Fibroblast of upper back skin (primary cell): Measurements from ENCODE around the gene POLR3A.
A peak's percentile ranks its signal among the peaks of the same experiment; 100 is the strongest.

ENCODE experiments used
- DNase-seq: peaks from one replicate; pipeline ENCODE4 v3.0.0-alpha.2; 2013

Gene POLR3A

DNA sequence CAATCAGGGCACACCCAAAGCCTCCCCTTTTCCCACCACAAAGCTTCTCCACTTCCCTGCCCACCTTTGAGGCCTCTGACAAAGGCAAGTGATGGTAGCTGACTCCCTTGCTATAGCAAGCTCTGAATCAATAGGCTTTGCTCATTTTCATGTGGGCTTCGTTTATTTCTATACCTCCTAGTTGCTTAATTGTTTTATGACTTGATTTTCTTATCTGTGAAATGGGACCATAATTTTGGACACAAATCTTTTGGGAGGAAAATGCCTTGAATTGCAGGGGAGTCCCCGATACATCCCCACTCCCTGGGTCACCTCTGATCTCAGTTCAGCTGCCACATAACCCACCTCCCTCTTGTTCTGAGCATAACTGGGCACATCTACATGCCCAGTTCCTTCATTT lies 89.1 kb downstream of the POLR3A start:
- DNase-seq, result no peak

DNA sequence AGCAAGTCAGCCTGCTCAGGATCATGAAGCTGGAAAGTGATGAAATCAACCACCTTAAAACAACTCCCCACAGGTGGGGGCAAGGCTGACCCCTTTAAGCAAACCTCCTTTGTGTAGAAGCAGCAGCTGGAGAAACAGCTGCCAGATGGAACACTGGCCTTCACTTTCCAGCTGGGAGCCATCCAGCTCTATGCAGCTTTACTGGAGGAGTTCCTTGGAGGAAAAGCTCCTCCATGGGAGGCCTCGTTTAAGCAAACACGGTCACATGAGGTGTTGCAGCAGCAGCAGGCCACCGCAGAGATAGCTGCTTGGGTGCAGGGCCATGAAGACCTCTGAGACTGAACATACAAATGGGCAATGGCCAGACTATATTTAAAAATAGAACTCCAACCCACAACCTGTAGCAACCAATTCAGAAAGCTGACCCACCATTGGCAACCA lies 89.7 kb downstream of the POLR3A start:
- DNase-seq, result peak; percentile 84

DNA sequence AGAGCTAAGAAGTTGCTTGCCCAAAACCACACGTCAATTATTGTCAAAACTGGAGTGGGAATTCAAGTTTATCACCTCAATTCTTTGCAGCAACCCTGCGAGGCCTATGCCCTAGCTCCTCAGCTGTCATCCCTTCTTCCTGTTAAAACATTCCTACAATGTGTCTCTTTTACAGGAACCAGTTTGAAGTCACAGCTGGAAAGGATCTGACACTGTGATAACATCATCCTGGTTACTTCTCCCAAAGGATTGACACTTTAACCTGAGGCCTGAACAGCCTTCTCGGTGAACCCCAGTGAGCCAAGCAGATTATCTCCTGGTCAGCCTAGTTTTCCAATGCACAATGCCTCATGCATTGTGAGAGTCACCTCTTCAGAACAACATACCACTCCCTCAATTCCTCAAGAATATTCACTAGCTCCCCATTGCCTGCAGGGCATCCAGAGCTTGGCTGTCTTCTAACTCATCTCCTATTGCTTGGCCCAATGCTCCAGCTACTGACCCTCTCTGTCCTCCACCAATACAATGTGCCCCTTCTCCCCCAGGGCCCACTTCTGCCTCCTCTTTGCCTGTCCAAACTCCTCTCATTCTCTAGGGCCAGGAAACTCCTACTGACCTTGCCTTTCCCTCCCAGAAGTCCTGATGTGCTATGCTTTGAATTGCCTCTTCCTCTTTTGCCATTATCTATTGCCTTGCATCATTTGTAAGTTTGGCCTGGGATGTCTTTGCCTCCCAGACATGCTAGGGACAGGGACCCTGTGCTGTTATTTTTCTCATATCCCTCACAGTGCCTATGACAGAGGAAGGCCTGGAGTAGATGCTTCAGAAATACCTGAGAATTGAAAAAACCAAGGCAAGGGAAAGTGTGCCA lies 92.4 kb downstream of the POLR3A start:
- DNase-seq, result no peak

DNA sequence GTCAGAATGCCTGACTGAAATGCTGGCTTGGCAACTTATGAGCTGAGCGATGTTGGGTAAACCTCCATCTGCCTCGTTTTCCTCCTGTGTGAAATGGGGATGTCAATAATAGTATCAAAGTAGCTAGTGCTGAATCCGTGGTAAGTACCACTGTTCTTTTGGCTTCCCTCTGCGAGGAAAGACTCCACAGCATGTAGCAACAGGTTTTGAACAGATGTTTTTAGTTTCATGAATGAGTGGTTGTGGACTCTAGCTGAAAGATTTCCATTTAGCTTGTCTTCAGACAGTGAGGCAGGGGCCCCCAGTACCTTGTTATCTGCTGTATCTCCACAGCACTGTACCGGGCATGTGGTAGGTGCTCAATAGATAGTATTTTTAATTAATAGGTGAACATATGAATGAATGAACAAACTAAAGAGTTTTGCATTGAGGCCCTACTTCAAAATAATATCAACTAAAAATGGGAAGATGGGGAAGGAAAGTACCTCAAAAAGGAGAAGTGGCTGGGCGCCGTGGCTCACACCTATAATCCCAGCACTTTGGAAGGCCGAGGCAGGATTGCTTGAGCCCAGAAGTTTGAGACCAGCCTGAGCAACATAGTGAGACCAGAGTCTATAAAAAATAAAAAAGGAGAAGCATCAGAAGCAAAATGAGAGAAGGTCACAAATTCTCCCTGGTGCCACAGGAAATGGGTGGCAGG lies 97.1 kb downstream of the POLR3A start:
- DNase-seq, result no peak

DNA sequence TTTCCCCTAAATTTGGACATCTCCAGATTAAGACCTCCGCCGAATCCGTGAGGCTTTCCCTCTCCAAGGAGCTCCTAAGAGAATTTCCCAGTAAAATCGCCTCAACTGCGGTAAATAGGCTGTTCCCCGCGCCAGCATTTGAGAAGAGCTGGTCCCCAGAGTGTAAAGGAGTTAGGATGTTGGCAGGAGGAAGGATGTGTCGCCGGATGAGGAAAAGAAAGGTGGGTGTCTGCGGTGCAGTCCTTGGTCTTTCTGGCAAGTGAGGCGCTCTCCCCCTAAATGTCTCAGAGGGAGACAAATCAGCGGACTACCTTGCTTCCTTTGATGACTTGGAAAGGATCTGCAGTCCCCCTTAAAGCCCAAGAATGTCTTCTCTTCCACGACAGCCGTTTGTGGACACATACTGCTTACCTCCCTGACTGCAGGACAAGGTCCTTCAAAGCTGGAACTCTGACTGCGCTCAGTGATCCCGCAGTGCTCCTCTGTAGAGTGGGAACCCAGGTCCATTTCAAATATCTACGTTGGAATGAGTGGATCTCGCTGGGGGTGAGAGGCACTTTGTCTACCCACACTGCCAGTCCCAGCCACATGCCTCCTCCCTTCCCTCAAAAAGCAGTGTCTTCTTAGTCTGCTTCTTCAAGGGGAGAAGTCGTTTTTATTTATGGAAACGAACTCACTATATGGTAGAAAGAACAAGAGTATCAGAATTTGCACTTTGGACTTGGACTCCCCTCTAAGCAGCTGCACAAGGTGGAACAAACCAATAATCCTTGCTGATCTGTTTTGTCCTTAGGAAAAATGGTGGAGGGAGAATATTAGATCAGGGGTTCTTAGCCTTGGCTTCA lies 101.7 kb downstream of the POLR3A start:
- no peak for DNase-seq

DNA sequence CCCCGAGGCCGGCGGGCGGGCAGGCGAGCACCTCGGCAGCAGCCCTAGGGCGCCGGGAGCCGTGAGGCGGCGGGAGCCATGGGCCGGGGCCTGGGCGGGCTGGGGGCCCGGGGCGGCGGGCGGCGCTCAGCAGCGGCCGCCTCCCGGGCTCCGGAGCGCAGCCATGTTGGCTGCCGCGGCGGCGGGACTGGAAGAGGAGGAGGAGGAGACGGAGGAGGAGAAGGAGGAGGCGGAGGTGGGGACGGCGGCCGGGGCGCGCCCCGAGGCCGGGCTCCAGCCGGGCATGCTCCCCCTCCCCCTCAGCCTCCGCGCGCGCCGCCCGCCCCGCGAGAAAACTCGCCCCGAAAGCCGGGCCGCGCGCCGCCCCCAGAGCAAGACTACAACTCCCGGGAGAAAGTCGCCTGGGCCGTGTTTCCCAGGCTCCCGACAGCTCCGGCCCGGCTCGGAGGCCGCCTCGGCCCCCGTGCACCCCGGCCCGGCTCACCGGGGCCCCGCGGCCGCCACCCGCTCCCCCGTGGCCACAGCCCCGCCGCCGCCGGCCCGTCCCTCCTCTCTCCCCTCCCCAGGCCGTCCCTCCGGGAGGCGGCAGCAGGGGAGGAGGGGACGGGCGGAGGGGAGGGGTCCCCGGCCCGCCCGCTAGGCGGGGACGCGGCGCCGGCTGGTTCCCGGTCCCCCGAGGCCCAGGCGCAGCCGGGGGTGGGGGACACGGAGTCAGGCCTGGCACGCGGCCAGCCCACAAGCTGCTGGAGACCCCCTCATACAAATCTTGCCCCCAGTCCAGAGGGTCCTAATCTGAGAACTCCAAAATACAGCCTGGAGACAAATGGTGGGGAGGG lies 102.5 kb downstream of the POLR3A start, which contains the start of gene DLG5:
DLG5 (minus strand) TSS at position 190 of the 836 bp plus-strand sequence. CDS start 235 bp downstream, outside the sequence.
- peak; percentile 63 for DNase-seq

DNA sequence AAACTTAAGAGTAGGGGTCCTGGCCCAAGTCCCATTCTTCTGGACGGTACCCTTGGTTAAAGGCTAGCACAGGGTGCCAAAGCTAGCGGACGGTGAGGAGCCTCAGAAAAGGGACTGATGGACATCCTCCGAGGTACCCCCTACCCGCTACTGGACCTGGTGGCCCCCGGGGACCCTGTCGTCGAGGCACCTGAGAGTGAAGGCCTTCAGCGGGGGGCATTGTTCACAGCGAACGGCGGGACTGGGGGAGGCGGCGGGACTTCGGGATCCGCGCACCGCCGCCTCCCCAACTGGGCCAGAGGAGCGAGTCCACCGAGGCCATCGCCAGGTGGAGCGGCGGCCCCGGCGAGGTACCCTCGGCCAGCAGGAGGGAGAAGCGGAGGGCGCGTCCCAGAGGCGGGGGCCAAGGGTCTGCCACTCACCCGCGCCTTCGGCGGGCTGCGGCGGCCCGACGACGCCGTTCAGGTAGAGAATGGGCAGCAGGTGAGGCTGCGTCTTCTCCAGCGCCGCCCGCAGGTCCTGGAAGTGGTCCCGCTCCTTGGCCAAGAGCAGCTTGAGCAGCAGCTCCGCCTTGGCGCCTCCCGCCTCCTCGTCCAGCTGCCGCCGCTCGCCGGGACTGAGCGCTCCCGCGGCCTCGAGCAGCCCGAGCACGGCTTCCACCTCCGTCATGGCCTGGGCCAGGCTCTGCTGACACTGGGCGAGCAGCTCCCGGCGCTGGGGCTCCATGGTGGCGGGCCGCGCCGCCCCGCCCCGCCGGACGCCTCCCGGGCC lies 103.3 kb downstream of the POLR3A start:
- DNase-seq, result peak; percentile 12

DNA sequence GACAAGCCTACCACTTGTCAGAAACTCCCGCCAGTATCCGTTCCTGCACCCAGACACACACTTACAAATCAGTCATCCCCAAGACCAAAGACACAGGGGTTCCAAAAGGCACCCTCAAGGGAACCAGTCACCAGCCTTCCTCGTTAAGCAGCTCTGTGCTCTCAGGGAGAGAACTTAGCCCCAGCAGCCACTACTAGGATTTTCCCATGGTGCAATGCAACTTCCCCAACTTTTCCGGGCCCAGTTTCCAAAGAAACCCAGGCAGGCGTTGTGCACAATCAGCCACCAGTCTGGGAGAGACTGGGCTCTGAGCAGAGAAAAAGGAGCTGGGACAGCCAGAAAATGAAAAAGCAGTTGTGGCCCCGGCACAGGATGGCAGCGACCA lies 103.9 kb downstream of the POLR3A start:
- DNase-seq, result peak; percentile 24

DNA sequence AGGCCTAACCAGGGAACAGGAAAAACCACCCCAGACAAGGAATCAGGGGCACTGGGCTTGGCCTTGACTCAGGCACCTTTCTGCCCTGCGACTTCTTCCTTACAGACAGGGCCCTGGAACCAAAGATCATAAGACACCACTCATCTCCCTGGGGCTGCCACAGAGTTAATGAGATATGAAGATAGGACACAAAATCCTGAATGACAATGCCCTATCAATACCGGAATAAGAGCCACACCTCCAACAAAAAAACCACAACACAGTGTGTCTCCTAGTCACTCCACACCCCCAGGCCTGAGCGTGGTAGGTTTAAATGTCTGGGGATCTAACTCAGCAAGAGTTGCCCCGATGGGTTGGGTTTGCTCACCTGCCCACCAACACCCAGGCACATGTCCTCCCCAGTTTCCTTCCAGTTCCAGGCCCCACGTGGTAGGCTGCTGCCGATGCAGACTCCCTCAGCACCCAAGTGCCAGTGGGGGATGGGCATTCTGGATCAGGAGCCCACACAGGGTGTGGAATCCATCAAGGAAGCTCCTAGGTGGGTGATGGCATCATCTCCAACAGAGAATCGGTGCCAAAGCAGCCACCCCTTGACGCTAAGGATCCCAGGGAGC lies 106.6 kb downstream of the POLR3A start:
- DNase-seq, result no peak

DNA sequence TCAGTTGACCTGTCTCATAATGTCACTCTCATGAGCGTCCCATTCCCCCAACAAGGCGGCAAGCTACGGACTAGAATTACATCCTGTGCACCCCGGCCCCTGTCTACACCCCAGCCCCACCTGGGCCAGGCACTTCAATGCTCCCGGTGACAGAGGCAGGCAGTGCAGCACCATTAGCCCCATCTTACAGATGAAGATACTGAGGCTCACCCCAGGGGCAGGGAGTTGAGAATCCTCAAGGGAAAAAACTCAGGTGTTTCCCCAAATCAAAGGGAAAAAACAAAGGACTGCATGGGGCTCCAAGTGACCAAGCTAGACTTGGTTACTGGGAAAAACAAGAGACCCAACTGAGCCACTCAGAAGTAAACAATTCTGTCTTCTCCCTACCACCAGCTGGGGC lies 107.3 kb downstream of the POLR3A start:
- DNase-seq, result no peak

DNA sequence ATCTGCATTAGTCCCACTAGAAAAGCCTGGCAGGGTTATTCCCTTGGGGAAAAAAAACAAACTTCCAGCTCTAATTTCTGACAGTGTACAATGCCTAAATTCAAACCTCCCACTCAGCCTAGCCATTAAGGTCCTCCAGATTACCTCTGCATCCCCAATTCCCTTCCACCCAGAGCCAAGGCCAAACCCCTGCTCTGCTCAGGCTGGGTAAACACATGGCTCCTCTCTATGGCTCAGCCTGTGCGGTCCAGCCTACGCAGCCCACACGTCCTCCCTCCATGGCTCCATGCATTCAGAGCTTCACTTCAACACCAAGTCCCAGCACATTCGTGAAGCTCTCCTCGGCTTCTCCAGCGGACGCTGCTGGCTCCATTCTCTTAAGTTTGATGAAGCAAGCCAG lies 107.9 kb downstream of the POLR3A start:
- DNase-seq, result no peak

DNA sequence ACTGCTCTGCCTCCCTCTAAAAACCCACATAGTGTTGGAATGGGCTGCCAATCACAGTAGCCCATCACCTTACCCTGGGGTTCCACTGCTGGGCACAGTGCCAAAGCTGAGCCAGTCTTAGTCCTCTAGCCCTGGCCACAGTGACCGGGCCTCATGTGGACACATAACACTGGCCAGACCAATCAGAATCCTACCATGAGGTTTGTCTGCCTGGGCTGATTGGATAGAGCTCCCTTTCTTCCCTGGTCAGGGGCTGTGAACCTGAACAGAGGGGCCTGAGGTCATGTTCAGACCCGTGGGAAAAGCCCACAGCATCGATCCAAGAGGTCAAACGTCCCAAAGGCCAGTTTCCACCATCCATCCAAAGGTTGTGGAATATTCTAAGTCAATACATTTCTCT lies 108.8 kb downstream of the POLR3A start:
- DNase-seq, result no peak

DNA sequence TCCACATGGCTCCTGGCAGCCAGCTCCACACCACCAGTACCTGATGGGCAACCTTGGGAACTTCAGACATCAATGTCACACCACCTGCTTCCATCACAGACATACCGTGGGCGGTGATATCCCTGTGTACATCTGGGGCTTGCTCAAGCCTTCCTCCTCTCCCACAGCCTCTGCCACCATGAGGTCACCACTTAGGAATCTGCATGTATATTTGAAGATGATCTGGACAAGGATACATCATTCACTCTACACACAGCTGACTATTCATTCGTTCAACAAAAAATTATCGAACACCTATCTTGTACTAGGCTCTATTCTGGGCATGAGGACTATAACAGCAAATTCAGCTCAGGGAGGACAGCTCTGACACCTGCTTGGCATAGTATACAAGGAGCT lies 109.6 kb downstream of the POLR3A start:
- peak; percentile 80 for DNase-seq
